Measurements from ENCODE around the gene CD52.
"Not testable (repeated sequence)": the region's sequence is repeated elsewhere in the genome, so short reads cannot be mapped to it uniquely, and the experiment has no call there.

Gene CD52

DNA sequence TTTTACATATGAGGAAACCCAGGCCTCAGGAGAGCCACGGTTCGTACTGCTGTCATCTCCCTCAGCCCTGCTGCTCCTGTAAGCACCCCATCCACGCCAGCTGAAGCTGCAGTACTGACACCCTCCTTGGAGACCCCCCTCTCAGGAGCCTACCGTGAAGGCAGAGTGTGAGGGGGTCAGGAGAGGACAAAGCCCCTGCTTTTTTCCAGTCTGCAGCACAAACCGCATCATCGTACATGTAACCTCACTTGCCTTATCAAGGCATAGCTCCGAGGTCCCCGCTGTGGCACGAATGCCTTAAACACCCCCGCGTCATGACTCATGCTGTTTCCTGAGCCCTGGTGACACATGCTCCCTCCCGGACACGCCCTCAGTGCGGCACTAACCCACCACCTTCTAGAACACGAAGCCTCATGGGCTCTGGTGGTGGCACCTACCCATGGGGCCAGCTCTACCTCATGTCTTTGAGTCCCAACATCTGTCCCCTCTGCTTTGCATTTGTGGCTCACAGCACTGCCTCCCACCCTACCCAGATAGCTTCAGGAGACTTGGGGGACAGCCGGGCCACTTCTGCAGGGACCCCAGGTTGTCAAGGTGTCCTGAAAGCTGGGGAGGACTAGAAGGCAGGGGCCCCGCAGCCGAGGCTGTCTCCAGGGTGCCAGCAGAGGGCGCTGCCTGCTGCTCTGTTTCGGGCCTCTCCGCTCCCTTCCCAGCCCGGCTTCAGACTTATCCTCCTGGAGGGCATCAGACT is 33.0 kb upstream of the CD52 start:
- DNase-seq (ENCODE audit: low read depth in 2 of 2): peak; percentile 96 to 98

GRCh38 chr1:26285366-26286063 is 32.2 kb upstream of the CD52 start:
- DNase-seq (ENCODE audit: low read depth in 2 of 2): no peak

- no peak for DNase-seq (ENCODE audit: low read depth in 2 of 2)
Measured at GRCh38 chr1:26286064-26286416, 31.7 kb upstream of the CD52 start.

DNA sequence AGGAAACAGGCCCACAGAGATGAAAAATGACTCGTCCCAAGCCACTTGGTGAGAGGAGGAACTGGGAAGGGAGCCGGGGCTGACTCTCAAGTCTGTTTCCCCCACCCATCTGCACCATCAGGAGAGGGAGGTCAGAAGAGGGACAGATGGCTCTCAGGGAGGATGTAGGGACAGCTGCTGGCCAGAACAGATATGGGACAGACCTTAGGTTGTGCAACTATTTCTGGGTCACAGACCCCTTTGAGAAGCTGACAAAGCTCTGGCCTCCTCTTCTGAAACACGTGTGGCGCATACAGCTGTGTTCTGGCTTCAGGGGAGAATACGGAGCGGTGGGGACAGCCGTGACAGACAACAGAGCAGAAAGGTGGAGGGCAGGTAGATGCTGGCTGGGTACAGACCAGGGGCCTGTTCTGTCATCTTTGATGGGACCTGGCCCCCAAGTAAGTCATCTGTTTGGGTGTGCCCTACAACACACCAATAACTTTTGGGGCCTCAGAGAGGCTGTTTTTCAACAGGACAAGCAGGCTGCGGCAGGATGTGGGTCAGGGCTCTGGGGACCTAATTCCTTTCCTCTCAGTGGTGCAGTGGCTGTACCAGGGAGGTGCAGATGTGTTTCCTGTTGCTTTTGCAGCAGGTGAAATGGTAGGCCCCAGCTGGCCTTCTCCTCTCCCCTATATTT is 30.6 kb upstream of the CD52 start:
- no peak for DNase-seq (ENCODE audit: low read depth in 2 of 2)

GRCh38 chr1:26287811-26288210 is 29.9 kb upstream of the CD52 start:
- DNase-seq (ENCODE audit: low read depth in 2 of 2): no peak

- DNase-seq (ENCODE audit: low read depth in 2 of 2): peak in 1 of 2 donors; percentile 55
Measured at GRCh38 chr1:26288311-26288941, 29.3 kb upstream of the CD52 start.

DNA sequence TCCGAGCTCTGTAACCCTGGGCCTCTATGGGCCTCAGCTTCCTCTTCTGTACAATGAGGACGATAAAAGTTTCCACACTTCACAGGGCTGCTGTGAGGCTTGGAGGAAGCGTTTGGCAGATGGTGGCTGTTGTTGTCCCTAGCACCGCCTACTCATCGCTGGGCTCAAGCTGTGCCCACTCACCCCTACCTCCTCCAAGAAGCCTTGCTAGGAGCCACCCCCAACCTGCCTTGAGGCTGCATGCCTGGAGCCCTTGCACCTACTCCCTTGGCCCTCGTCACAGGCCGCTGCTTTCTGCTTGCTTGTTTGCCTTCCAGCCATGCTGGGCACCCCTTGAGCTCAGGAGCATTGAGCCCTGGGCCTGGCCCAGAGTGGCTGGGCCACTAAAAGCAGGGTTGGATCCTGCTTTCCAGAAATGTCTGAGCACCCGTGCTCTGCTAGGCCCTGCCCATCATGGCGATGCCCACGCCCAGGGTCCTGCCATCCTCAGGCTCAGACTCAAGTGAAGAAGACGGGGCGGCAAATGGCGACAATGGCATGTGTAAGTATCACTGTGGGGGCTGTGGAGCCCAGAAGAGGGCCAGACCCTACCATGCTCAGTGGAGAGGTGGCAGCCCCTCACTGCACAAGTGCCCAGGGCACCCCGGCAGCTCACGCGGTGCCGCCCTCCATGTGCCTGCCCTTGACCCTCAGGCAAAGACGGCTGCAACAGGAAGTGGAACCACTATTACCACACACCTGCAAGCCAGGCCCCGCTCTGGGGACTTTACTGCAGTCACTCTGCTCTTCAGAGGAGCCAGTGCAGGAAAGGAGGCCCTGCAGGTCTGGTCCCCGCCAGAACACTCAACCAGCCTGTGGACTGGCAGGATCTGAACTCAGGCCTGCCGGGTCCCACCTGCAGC is 28.3 kb upstream of the CD52 start:
- no peak for DNase-seq (ENCODE audit: low read depth in 2 of 2)

- no peak for DNase-seq (ENCODE audit: low read depth in 2 of 2)
Measured at GRCh38 chr1:26290122-26290881, 27.5 kb upstream of the CD52 start.

- no peak for DNase-seq (ENCODE audit: low read depth in 2 of 2)
Measured at GRCh38 chr1:26290882-26291261, 26.9 kb upstream of the CD52 start.

- no peak for DNase-seq (ENCODE audit: low read depth in 2 of 2)
Measured at GRCh38 chr1:26291433-26291832, 26.3 kb upstream of the CD52 start.

GRCh38 chr1:26291939-26292338 is 25.8 kb upstream of the CD52 start:
- no peak for DNase-seq (ENCODE audit: low read depth in 2 of 2)

DNA sequence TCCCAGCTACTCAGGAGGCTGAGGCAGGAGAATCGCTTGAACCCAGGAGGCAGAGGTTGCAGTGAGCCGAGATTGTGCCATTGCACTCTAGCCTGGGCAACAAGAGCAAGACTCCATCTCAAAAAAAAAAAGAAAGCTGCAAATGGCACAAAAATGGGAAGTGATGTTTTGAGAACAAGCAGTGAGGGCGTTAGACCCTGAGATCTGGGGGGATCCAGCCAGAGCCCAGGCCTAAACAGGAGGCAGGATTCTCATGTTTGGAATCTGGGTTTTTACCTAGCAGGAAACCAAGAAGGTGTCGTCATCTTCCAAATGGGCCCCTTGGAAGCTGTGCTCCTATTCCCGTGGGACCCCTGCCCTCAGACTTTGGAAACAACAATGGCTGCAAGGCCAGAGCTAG is 25.0 kb upstream of the CD52 start:
- DNase-seq (ENCODE audit: low read depth in 2 of 2): not testable (repeated sequence)

DNA sequence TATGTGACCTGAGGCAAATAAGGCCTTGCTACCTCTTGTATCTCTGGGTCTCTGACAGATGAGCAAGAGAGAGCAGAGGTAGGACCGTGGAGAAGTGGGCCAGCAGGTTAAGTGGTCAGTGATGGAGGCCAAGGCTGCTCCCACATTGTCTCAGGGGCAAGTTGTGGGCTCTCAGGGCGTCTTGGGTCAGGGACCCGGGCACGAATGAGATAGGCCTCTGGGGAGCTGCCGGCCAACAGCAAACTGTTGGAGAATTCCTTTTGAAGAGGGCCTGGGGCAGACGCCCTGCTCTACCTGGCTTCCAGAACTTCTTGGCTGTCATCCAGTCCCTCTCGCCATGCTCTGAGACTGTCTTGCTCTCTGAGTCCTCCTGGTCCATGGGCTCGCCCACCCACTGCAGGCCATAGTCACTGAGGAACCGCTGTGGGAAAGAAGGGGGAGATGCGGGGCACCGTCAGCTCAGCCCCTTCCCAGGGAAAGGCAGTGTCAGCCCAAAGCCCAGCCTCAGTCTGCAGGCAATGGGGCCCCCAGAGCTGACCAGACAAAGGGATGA is 23.8 kb upstream of the CD52 start:
- no peak for DNase-seq (ENCODE audit: low read depth in 2 of 2)

DNA sequence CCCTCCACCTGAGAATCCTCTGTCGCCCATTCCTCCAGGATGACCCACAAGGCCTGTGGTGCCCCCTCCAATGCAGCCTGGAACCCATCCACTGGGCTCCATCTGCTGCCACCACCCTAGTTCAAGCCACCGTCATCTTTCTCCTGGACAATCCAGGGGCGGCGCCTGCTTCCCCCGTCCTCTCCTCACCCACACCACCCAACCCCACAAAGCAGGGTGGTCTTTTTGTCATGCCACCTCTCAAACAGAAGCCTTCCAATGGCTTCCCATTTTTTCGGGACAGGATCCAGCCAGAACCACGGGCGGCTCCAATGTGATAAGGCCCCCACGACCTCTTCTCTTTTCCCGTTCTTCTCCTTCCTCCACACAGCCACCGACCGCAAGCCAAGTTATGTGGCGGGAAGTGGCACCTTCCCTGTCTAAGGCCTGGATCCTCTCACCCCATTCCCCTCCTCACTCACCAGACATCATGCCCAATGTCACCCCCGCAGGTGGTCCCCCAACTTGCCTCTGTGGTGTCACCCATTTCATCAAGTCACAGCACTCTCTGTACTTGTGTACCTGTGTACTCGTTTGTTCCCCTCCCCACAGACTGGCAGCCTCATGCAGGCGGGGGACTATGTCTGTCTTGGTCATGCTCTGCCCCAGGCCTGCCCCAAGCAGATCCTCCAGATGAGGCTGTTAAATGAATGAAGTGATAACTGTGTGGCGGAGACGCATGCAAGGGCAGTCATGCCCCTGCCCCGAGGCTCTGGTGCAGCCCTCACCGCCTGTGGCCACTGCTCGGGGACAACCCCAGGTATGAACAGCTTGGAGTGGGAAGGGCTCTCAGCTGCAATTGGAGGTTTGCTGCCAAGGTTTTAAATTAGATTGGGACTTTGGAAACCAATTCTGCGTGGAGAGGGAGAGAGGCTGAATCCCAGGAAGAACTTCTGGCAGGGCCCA is 22.3 kb upstream of the CD52 start:
- DNase-seq (ENCODE audit: low read depth in 2 of 2): no peak

- DNase-seq (ENCODE audit: low read depth in 2 of 2): no peak
Measured at GRCh38 chr1:26296340-26297056, 21.3 kb upstream of the CD52 start.

DNA sequence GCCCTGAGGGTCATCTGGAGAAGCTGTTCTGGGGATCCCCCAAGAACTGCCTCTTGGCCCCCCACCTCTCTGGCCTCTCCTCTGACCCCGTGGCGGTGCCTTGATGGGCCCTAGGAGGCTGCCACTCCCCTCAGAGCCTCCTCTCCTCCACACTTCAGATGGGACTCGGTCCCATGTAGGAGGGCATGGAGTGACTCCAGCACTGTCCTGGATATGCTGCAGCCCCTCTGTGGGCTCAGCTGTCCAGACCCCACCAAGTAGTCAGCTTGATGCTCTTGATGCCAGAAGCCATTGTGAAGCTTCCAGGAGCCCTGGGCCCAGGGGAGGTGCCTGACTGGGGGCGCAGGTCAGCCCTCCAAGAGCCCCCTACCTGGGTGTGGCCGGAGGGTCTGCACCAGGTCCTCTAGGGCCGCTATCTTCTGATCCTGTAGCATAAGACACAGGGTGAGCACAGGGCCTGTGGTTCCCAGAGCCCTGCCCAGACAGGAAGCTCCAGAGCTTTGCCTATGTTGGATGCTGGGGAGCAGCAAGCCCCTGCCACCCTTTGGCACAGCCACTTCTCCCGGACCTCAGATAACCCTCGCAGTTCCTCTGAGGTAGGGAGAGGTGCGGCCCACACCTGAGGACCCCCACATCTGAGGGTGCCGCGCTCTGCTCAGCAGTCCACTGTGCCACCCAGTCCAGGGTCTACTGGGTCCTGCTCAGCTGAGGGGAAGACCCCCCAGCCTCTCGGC is 20.5 kb upstream of the CD52 start:
- no peak for DNase-seq (ENCODE audit: low read depth in 2 of 2)

GRCh38 chr1:26297791-26298124 is 20.0 kb upstream of the CD52 start:
- DNase-seq (ENCODE audit: low read depth in 2 of 2): no peak

All from activated CD8-positive, alpha-beta memory T cell treated with anti-CD3 and anti-CD28 coated beads for 4 hours (primary cell).